KMS-11 (cell line): ENCODE results near the gene SYTL3.

Experiments used
- H2AFZ ChIP-seq: fragments of 200-600 bp; sonication (generic); 2 replicates; pipeline ENCODE4 v1.6.1; 2016; ENCODE audit warnings: antibody characterized with exemption, mixed run types, low read depth
- H3K27ac ChIP-seq: fragments of 200-600 bp; sonication (generic); 2 replicates; pipeline ENCODE4 v1.6.1; 2016; ENCODE audit warnings: mild to moderate bottlenecking, mixed run types
- H3K27me3 ChIP-seq: fragments of 200-600 bp; sonication (generic); 2 replicates; pipeline ENCODE4 v1.6.1; 2017; ENCODE audit warnings: mild to moderate bottlenecking, low read depth, mixed run types, moderate library complexity; ENCODE audit not compliant: insufficient read depth
- H3K36me3 ChIP-seq: fragments of 200-600 bp; sonication (generic); 2 replicates; pipeline ENCODE4 v1.6.1; 2017; ENCODE audit warnings: mild to moderate bottlenecking, mixed run types; ENCODE audit not compliant: insufficient read depth
- H3K4me1 ChIP-seq: fragments of 200-600 bp; sonication (generic); 2 replicates; pipeline ENCODE4 v1.6.1; 2016; ENCODE audit warnings: mild to moderate bottlenecking, low read depth, mixed run types; ENCODE audit not compliant: poor library complexity, severe bottlenecking
- H3K4me2 ChIP-seq: fragments of 200-600 bp; sonication (generic); 2 replicates; pipeline ENCODE4 v1.7.0; 2016; ENCODE audit warnings: mild to moderate bottlenecking, mixed run types
- H3K4me3 ChIP-seq: fragments of 200-600 bp; sonication (generic); IDR thresholded peaks from 2 replicates; pipeline ENCODE4 v1.6.1; 2017; ENCODE audit warnings: low read depth, low read length, mixed read lengths; ENCODE audit not compliant: insufficient read depth
- H3K79me2 ChIP-seq: fragments of 200-600 bp; sonication (generic); 2 replicates; pipeline ENCODE4 v1.6.1; 2016; ENCODE audit warnings: low read depth, mixed run types; ENCODE audit not compliant: insufficient read depth
- H3K9ac ChIP-seq: fragments of 200-600 bp; sonication (generic); 2 replicates; pipeline ENCODE4 v1.6.1; 2016; ENCODE audit warnings: mild to moderate bottlenecking, mixed run types
- H4K20me1 ChIP-seq: fragments of 200-600 bp; sonication (generic); 2 replicates; pipeline ENCODE4 v1.6.1; 2016; ENCODE audit warnings: mild to moderate bottlenecking, mixed run types; ENCODE audit not compliant: insufficient read depth
- TF ChIP-seq, protein P1 (sequence below): fragments of 200-600 bp; sonication (generic); conservative IDR thresholded peaks from 2 replicates; pipeline ENCODE4 v1.6.1; 2017; ENCODE audit warnings: low read depth, mild to moderate bottlenecking, antibody characterized with exemption, low read length, moderate library complexity, mixed read lengths

The SYTL3 gene

DNA sequence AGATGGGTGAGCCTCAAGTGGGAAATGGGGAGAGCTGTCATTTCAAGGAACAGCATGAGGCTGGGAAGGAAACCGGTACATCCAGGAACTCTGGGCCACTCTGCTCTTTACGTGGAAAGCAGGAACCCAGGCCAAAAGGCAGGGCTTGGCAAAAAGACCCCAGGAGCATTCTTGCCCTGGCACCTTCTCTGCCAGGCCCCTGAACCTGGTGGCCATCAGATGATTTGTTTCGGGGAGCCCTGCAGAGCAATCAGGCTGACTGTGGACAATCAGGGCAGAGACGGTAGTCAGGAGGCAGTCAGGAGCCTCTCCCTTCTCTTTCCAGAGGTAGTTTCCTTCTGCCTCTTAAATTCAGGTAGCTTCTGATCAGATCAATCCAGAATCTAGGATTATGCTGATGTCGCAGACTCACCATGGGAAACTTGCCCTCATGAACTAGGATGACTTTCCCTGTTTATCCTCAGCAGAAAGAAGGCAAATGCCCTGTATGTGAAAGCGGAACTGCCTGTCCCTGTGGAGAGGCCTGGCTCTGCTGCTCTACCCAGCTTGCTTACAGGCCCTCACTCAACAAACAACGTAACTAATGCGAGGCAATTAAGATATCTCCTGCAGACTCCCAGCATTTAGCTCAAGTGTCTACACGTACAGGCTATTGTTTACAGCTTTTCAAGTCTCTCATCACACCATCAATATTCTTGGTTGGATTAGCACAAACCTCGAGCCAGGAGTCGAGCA is 132.7 kb downstream of the SYTL3 start:
- no peaks in the 10 kb centered on the region for H3K4me1 ChIP-seq
- TF ChIP-seq, protein P1, sequence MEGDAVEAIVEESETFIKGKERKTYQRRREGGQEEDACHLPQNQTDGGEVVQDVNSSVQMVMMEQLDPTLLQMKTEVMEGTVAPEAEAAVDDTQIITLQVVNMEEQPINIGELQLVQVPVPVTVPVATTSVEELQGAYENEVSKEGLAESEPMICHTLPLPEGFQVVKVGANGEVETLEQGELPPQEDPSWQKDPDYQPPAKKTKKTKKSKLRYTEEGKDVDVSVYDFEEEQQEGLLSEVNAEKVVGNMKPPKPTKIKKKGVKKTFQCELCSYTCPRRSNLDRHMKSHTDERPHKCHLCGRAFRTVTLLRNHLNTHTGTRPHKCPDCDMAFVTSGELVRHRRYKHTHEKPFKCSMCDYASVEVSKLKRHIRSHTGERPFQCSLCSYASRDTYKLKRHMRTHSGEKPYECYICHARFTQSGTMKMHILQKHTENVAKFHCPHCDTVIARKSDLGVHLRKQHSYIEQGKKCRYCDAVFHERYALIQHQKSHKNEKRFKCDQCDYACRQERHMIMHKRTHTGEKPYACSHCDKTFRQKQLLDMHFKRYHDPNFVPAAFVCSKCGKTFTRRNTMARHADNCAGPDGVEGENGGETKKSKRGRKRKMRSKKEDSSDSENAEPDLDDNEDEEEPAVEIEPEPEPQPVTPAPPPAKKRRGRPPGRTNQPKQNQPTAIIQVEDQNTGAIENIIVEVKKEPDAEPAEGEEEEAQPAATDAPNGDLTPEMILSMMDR: no peak
- no peaks in the 10 kb centered on the region; the same call in 1 of the 2 replicates for H4K20me1 ChIP-seq
- H2AFZ ChIP-seq: no peak overlapping the region
- peaks cover 23% of the 10 kb centered on the region; the same call in 1 of the 2 replicates for H3K79me2 ChIP-seq
- no peak overlapping the region for H3K27ac ChIP-seq
- no peak overlapping the region for H3K9ac ChIP-seq
- H3K27me3 ChIP-seq: no peaks in the 10 kb centered on the region
- peaks cover 18% of the 10 kb centered on the region; the same call in 1 of the 2 replicates for H3K36me3 ChIP-seq
- H3K4me2 ChIP-seq: no peak overlapping the region
- H3K4me3 ChIP-seq: no peak overlapping the region

DNA sequence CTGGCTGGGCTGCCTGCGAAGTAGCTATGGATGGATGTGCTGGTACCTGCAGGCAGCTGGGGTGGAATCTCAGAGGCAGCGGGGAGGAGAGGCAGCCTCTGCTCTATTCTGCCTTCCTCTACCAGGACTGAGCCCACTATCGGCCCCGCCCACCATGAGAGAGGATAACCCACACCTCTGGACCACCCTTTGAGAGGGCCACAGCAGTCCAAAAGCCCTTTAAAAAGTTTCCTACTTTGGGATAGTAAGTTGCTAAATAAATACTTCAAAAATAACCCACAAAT is 133.3 kb downstream of the SYTL3 start:
- Histone ChIP-seq H4K20me1 (no peaks in the 10 kb centered on the region; the same call in 1 of the 2 replicates), H3K79me2 (peaks cover 28% of the 10 kb centered on the region; the same call in 1 of the 2 replicates), H3K9ac (no peak overlapping the region), H3K4me1 (no peaks in the 10 kb centered on the region), H3K4me3 (no peak overlapping the region), H3K27ac (no peak overlapping the region), H3K4me2 (no peak overlapping the region), H3K27me3 (no peaks in the 10 kb centered on the region), H2AFZ (no peak overlapping the region), H3K36me3 (peaks cover 18% of the 10 kb centered on the region; the same call in 1 of the 2 replicates)
- TF ChIP-seq, protein P1: no peak

DNA sequence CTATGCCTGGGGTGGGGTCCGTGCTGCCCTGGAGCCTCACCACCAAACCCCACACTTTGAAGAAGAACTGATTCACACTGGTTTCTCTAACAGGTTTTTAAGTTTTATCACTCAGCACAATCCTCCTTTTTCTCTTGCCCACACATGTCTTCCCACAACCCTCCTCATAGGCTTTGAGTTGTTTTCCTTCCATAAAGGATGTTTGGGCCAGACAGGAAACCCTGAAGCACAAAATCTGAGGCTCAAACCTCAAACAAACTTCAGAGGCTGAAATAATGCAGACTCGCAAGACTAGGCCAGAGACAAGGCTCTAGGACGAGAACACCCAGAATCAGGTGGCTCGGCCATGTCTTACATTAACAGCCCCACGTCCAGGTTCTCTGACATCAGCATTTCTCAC is 134.0 kb downstream of the SYTL3 start:
- Histone ChIP-seq H3K27me3 (no peaks in the 10 kb centered on the region), H3K4me3 (no peak overlapping the region), H3K27ac (no peak overlapping the region), H3K9ac (no peak overlapping the region), H3K4me2 (no peak overlapping the region), H2AFZ (no peak overlapping the region), H3K79me2 (peaks cover 31% of the 10 kb centered on the region; the same call in 1 of the 2 replicates), H3K4me1 (no peaks in the 10 kb centered on the region), H3K36me3 (peaks cover 18% of the 10 kb centered on the region; the same call in 1 of the 2 replicates), H4K20me1 (no peaks in the 10 kb centered on the region; the same call in 1 of the 2 replicates)
- TF ChIP-seq, protein P1: no peak

DNA sequence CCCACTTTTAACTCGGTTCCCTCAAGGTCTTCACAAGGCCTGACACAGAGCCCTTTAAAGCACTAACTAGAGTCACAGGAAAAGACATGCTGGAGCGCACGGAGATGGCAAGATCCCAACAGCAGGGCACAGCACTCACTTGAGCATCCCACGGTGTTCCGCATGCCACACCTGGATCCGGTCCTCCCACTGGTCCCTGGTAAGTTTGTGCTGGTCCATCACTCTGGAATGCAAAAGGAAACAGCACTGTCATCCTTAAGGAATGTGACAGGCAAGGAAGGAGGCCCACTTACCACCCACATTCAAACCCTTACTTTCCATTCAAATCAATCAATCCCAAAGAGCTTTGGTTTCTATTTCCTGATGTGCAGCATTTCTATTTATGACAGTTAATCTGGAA is 134.7 kb downstream of the SYTL3 start:
- peaks cover 18% of the 10 kb centered on the region; the same call in 1 of the 2 replicates for H3K36me3 ChIP-seq
- H3K9ac ChIP-seq: no peak overlapping the region
- H3K27ac ChIP-seq: no peak overlapping the region
- H3K4me3 ChIP-seq: no peak overlapping the region
- no peaks in the 10 kb centered on the region for H3K4me1 ChIP-seq
- no peak overlapping the region for H2AFZ ChIP-seq
- H3K79me2 ChIP-seq: peaks cover 38% of the 10 kb centered on the region; the same call in 1 of the 2 replicates
- no peaks in the 10 kb centered on the region; the same call in 1 of the 2 replicates for H4K20me1 ChIP-seq
- TF ChIP-seq, protein P1: no peak
- no peaks in the 10 kb centered on the region for H3K27me3 ChIP-seq
- no peak overlapping the region for H3K4me2 ChIP-seq
